ENCODE data around the gene FGGY.

Gene FGGY

GRCh38 chr1:59333626-59334277 lies 36.9 kb downstream of the FGGY start:
- H3K4me1 ChIP-seq (ENCODE audit: control insufficient read depth, insufficient read depth, low read length), result no peaks in the 10 kb centered on the region
- POLR2A ChIA-PET, result no interaction called here

GRCh38 chr1:59340411-59341307 lies 43.8 kb downstream of the FGGY start:
- Histone ChIP-seq H3K36me3 (ENCODE audit: control insufficient read depth in 2 of 2, insufficient read depth in 1 of 2, low read length in 2 of 2) (no peaks in the 10 kb centered on the region), H3K4me1 (ENCODE audit: control insufficient read depth, insufficient read depth, low read length) (no peaks in the 10 kb centered on the region), H3K4me3 (ENCODE audit: low read depth, low read length) (no peak overlapping the region), H3K9me3 (ENCODE audit: control insufficient read depth, insufficient read depth, low read depth, low read length) (no peaks in the 10 kb centered on the region), H3K27ac (ENCODE audit: extremely low read depth, low read depth, low read length) (no peak overlapping the region)
- TF ChIP-seq ZNF114 (tag by site-specific recombination; IDR thresholded peaks at IDR 0.05) (no peak), ZNF354C (tag by site-specific recombination; IDR thresholded peaks at IDR 0.05; ENCODE audit: borderline replicate concordance, low read depth) (no peak), BCL11B (tag by site-specific recombination; IDR thresholded peaks at IDR 0.05; ENCODE audit: low read depth) (no peak), ZNF521 (tag by site-specific recombination; IDR thresholded peaks at IDR 0.05) (no peak), ZNF175 (tag by site-specific recombination; IDR thresholded peaks at IDR 0.05) (no peak), ZNF76 (tag by site-specific recombination; IDR thresholded peaks at IDR 0.05; ENCODE audit: borderline replicate concordance, low read depth) (no peak), ZNF610 (tag by site-specific recombination; IDR thresholded peaks at IDR 0.05; ENCODE audit: borderline replicate concordance) (no peak), ZNF626 (tag by site-specific recombination; IDR thresholded peaks at IDR 0.05) (no peak), ZNF560 (tag by site-specific recombination; IDR thresholded peaks at IDR 0.05; ENCODE audit: borderline replicate concordance) (no peak), ZNF561 (tag by site-specific recombination; IDR thresholded peaks at IDR 0.05; ENCODE audit: borderline replicate concordance) (no peak), ZNF473 (tag by site-specific recombination; IDR thresholded peaks at IDR 0.05) (no peak), TCF7L2 (IDR thresholded peaks at IDR 0.05; ENCODE audit: borderline replicate concordance, low read depth, low read length) (no peak), ZNF768 (tag by site-specific recombination; IDR thresholded peaks at IDR 0.05) (no peak)
- TF ChIP-seq, protein P1, sequence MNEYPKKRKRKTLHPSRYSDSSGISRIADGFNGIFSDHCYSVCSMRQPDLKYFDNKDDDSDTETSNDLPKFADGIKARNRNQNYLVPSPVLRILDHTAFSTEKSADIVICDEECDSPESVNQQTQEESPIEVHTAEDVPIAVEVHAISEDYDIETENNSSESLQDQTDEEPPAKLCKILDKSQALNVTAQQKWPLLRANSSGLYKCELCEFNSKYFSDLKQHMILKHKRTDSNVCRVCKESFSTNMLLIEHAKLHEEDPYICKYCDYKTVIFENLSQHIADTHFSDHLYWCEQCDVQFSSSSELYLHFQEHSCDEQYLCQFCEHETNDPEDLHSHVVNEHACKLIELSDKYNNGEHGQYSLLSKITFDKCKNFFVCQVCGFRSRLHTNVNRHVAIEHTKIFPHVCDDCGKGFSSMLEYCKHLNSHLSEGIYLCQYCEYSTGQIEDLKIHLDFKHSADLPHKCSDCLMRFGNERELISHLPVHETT (tag by site-specific recombination; IDR thresholded peaks at IDR 0.05), result no peak
- TF ChIP-seq, protein P2, sequence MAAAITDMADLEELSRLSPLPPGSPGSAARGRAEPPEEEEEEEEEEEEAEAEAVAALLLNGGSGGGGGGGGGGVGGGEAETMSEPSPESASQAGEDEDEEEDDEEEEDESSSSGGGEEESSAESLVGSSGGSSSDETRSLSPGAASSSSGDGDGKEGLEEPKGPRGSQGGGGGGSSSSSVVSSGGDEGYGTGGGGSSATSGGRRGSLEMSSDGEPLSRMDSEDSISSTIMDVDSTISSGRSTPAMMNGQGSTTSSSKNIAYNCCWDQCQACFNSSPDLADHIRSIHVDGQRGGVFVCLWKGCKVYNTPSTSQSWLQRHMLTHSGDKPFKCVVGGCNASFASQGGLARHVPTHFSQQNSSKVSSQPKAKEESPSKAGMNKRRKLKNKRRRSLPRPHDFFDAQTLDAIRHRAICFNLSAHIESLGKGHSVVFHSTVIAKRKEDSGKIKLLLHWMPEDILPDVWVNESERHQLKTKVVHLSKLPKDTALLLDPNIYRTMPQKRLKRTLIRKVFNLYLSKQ (tag by site-specific recombination; IDR thresholded peaks at IDR 0.05; ENCODE audit: borderline replicate concordance), result no peak
- TF ChIP-seq, protein P3, sequence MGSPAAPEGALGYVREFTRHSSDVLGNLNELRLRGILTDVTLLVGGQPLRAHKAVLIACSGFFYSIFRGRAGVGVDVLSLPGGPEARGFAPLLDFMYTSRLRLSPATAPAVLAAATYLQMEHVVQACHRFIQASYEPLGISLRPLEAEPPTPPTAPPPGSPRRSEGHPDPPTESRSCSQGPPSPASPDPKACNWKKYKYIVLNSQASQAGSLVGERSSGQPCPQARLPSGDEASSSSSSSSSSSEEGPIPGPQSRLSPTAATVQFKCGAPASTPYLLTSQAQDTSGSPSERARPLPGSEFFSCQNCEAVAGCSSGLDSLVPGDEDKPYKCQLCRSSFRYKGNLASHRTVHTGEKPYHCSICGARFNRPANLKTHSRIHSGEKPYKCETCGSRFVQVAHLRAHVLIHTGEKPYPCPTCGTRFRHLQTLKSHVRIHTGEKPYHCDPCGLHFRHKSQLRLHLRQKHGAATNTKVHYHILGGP (tag by site-specific recombination; IDR thresholded peaks at IDR 0.05), result no peak
- ChIA-PET CTCF (no interaction called here), POLR2A (no interaction called here)

More at GRCh38 chr1:59333626-59334277, 36.9 kb downstream of the FGGY start:
- Histone ChIP-seq H3K4me3 (ENCODE audit: low read depth, low read length) (no peak overlapping the region), H3K9me3 (ENCODE audit: control insufficient read depth, insufficient read depth, low read depth, low read length) (no peaks in the 10 kb centered on the region), H3K27ac (ENCODE audit: extremely low read depth, low read depth, low read length) (no peak overlapping the region), H3K36me3 (ENCODE audit: control insufficient read depth in 2 of 2, insufficient read depth in 1 of 2, low read length in 2 of 2) (no peaks in the 10 kb centered on the region)
- TF ChIP-seq, protein P3 (tag by site-specific recombination; IDR thresholded peaks at IDR 0.05), result no peak
- TF ChIP-seq ZNF433 (tag by site-specific recombination; IDR thresholded peaks at IDR 0.05; ENCODE audit: low read depth), result no peak
- TF ChIP-seq ZNF146 (tag by site-specific recombination; IDR thresholded peaks at IDR 0.05), result no peak
- no peak for TF ChIP-seq KLF1 (tag by site-specific recombination; IDR thresholded peaks at IDR 0.05)
- no peak for TF ChIP-seq ZNF221 (tag by site-specific recombination; IDR thresholded peaks at IDR 0.05; ENCODE audit: borderline replicate concordance)
- peak; percentile 62; the same call in 1 of the 2 replicates for TF ChIP-seq ZNF768 (tag by site-specific recombination; IDR thresholded peaks at IDR 0.05)
- CTCF ChIA-PET, result no interaction called here

All from HEK293 (cell line).